Stomach (tissue), 4 donors: Measurements from ENCODE around the gene KCNJ14.

Experiments used
- EP300 ChIP-seq: sonication (generic); formaldehyde crosslinking; IDR thresholded peaks from one replicate; pipeline ENCODE4 v1.6.1; 2017; ENCODE audit warnings: antibody characterized with exemption
- POLR2A ChIP-seq, 4 donors: fragments of 450-650 bp; IDR thresholded peaks; one replicate each; pipeline ENCODE4 v1.6.1; 2016; ENCODE audit warnings: antibody characterized with exemption in 4 of 4, control low read depth in 2 of 4, mild to moderate bottlenecking in 1 of 4, moderate library complexity in 1 of 4
- POLR2AphosphoS5 ChIP-seq, 3 donors: sonication (generic); formaldehyde crosslinking; IDR thresholded peaks; one replicate each; pipeline ENCODE4 v1.6.1; 2016; ENCODE audit warnings: antibody characterized with exemption in 3 of 3
- TF ChIP-seq, protein P1 (sequence below), 7 experiments: fragments of 450-650 bp in 4 of 7; fragments of 200-600 bp in 3 of 7; sonication (generic) in 3 of 7; IDR thresholded peaks; one replicate each; pipeline ENCODE4 v1.5.1; 2016 to 2019; ENCODE audit warnings: antibody characterized with exemption in 7 of 7, control low read depth in 2 of 7, mild to moderate bottlenecking in 1 of 7

DNA sequence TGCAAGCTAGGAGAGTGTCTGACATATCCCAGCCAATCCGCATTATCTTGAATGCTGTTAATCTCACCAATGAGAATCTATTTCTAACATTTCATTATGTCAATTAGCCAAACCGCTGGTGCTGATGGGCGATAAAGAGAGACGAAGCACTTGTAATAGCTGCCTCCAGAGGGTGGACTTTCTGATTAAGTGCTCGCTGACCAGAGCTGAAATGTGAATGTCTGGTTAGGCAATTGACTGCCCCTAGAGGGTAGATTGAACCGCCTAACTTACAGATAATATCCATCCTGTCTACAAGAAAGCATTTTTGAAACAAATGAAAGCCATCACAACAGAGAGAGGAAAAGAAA, 10.1 kb upstream of the KCNJ14 start:
- TF ChIP-seq, protein P1, sequence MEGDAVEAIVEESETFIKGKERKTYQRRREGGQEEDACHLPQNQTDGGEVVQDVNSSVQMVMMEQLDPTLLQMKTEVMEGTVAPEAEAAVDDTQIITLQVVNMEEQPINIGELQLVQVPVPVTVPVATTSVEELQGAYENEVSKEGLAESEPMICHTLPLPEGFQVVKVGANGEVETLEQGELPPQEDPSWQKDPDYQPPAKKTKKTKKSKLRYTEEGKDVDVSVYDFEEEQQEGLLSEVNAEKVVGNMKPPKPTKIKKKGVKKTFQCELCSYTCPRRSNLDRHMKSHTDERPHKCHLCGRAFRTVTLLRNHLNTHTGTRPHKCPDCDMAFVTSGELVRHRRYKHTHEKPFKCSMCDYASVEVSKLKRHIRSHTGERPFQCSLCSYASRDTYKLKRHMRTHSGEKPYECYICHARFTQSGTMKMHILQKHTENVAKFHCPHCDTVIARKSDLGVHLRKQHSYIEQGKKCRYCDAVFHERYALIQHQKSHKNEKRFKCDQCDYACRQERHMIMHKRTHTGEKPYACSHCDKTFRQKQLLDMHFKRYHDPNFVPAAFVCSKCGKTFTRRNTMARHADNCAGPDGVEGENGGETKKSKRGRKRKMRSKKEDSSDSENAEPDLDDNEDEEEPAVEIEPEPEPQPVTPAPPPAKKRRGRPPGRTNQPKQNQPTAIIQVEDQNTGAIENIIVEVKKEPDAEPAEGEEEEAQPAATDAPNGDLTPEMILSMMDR (IDR thresholded peaks at IDR 0.05) = peak in 3 of 7 experiments; percentile 26 to 52 (median 45)
- TF ChIP-seq POLR2A (IDR thresholded peaks at IDR 0.05) = no peak
- no peak for TF ChIP-seq POLR2AphosphoS5 (IDR thresholded peaks at IDR 0.05)
- no peak for TF ChIP-seq EP300
